ENCODE results near the gene PGM1. TPM values are rescaled to one million over a fixed set of nuclear protein-coding genes. Genes with fewer than 3 reads are reported as not detected.

Gene PGM1
- total RNA-seq, 4 donors from 2014 or later, result 111 to 275 (median 132) TPM

GRCh38 chr1:63593886-63594605, 835 bp downstream of the PGM1 start:
- TF ChIP-seq CTCF (IDR thresholded peaks at IDR 0.05; ENCODE audit: low read depth), result no peak

- TF ChIP-seq CTCF (IDR thresholded peaks at IDR 0.05; ENCODE audit: low read depth), result no peak
These were observed 2.2 kb downstream of the PGM1 start for GRCh38 chr1:63595435-63595834.

- TF ChIP-seq CTCF (IDR thresholded peaks at IDR 0.05; ENCODE audit: low read depth), result no peak
These were observed 6.6 kb downstream of the PGM1 start for GRCh38 chr1:63599799-63600198.

GRCh38 chr1:63600248-63600647, 7.0 kb downstream of the PGM1 start:
- no peak for TF ChIP-seq CTCF (IDR thresholded peaks at IDR 0.05; ENCODE audit: low read depth)

- no peak for TF ChIP-seq CTCF (IDR thresholded peaks at IDR 0.05; ENCODE audit: low read depth)
These were observed 7.8 kb downstream of the PGM1 start for GRCh38 chr1:63601061-63601460.

- TF ChIP-seq CTCF (IDR thresholded peaks at IDR 0.05; ENCODE audit: low read depth), result no peak
These were observed 8.3 kb downstream of the PGM1 start for GRCh38 chr1:63601463-63601862.

GRCh38 chr1:63601912-63602311, 8.7 kb downstream of the PGM1 start:
- TF ChIP-seq CTCF (IDR thresholded peaks at IDR 0.05; ENCODE audit: low read depth), result no peak

Measured in subcutaneous adipose tissue (tissue), 4 donors.